ENCODE results near the gene SOCS2.
"Not testable (repeated sequence)": the region's sequence is repeated elsewhere in the genome, so short reads cannot be mapped to it uniquely, and the experiment has no call there.

Gene SOCS2

GRCh38 chr12:93594766-93595311, 22.4 kb downstream of the SOCS2 start:
- no peak for DNase-seq

- DNase-seq = no peak
Measured at GRCh38 chr12:93595351-93595750, 22.9 kb downstream of the SOCS2 start.

GRCh38 chr12:93597608-93598007, 25.1 kb downstream of the SOCS2 start:
- DNase-seq = no peak

- DNase-seq = no peak
Measured at GRCh38 chr12:93599192-93599591, 26.7 kb downstream of the SOCS2 start.

GRCh38 chr12:93601591-93601990, 29.1 kb downstream of the SOCS2 start:
- DNase-seq = no peak

- DNase-seq = no peak
Measured at GRCh38 chr12:93602897-93603668, 30.6 kb downstream of the SOCS2 start.

GRCh38 chr12:93603762-93604161, 31.3 kb downstream of the SOCS2 start:
- no peak for DNase-seq

GRCh38 chr12:93608313-93608712, 35.8 kb downstream of the SOCS2 start:
- DNase-seq = no peak

GRCh38 chr12:93609281-93610192, 37.1 kb downstream of the SOCS2 start:
- no peak for DNase-seq

- DNase-seq = no peak
Measured at GRCh38 chr12:93612776-93613175, 40.3 kb downstream of the SOCS2 start.

- no peak for DNase-seq
Measured at GRCh38 chr12:93614917-93615596, 42.6 kb downstream of the SOCS2 start.

- DNase-seq = no peak
Measured at GRCh38 chr12:93616584-93617101, 44.2 kb downstream of the SOCS2 start.

GRCh38 chr12:93618891-93619410, 46.5 kb downstream of the SOCS2 start:
- DNase-seq = no peak

- no peak for DNase-seq
Measured at GRCh38 chr12:93621986-93622385, 49.5 kb downstream of the SOCS2 start.

GRCh38 chr12:93622485-93622884, 50.0 kb downstream of the SOCS2 start:
- no peak for DNase-seq

GRCh38 chr12:93624595-93625294, 52.3 kb downstream of the SOCS2 start:
- no peak for DNase-seq

GRCh38 chr12:93625295-93625645, 52.8 kb downstream of the SOCS2 start:
- DNase-seq = not testable (repeated sequence)

GRCh38 chr12:93626160-93626559, 53.7 kb downstream of the SOCS2 start:
- DNase-seq = no peak

Data from activated T-cell treated with anti-CD3 and anti-CD28 coated beads, Interleukin-2, amount 50 U/mL, for 48 hours (primary cell).